HepG2 (cell line): ENCODE data around the gene EMC10. TPM values are rescaled to one million over a fixed set of nuclear protein-coding genes. Genes with fewer than 3 reads are reported as not detected.
A peak's percentile ranks its signal among the peaks of the same experiment; 100 is the strongest.

Experiments used
- ATAC-seq: fragments of 200-7000 bp; cut with Tn5 transposase; 3 replicates; pipeline ENCODE4 v1.9.1; 2020; ENCODE audit warnings: mild to moderate bottlenecking, moderate library complexity
- BruUV-seq: library from RNA; stranded (reverse); fragments of 400-500 nt; replicated peaks from 2 replicates; lab custom pipeline; 2021; lab: Mats Ljungman, UMichigan
- CTCF ChIA-PET: fragments of 300-600 bp; formaldehyde crosslinking; extraction: SDS; loops from one replicate; lab custom pipeline; 2021; ENCODE audit warnings: low total read pairs, inconsistent platforms, low intra/inter-chr PET ratio; lab: Yijun Ruan, JAX
- POLR2A ChIA-PET: fragments of 350-600 bp; sonication (Branson Sonifier 250); formaldehyde crosslinking; loops from one replicate; lab custom pipeline; 2020; ENCODE audit warnings: antibody characterized with exemption, inconsistent platforms; lab: Yijun Ruan, JAX
- DNase-seq: peaks from one replicate; pipeline ENCODE4 v3.0.0-alpha.2; 2015; ENCODE audit warnings: low spot score
- FAIRE-seq: peaks from 3 replicates; lab custom pipeline; 2011; peaks lifted over from hg19 to GRCh38; lab: Jason Lieb, UNC
- H2AFZ ChIP-seq: one replicate; pipeline ENCODE4 v1.6.1; 2011; ENCODE audit warnings: low read length, inconsistent platforms
- H3K27ac ChIP-seq: fragments of 300-600 bp; 3 replicates; pipeline ENCODE4 v1.8.0; 2011; ENCODE audit warnings: mixed run types, mild to moderate bottlenecking, mixed read lengths, low read length, inconsistent platforms; ENCODE audit not compliant: insufficient read depth; ENCODE audit errors: extremely low read length
- H3K27me3 ChIP-seq, 2 experiments: fragments of 200-600 bp in 1 of 2; 2 replicates in 1 of 2; 3 replicates in 1 of 2; pipeline versions ENCODE4 v1.6.0 to v1.8.0; 2011; ENCODE audit warnings: low read length in 2 of 2, mild to moderate bottlenecking in 2 of 2, moderate library complexity in 2 of 2, inconsistent platforms in 1 of 2; ENCODE audit not compliant: insufficient read depth in 2 of 2, control insufficient read depth in 1 of 2
- H3K36me3 ChIP-seq, 2 experiments: fragments of 200-600 bp in 1 of 2; replicated peaks in 1 of 2; 2 replicates in 1 of 2; 3 replicates in 1 of 2; pipeline versions ENCODE4 v1.5.1 to v1.8.0; 2011; ENCODE audit warnings: low read length in 2 of 2, inconsistent platforms in 1 of 2; ENCODE audit not compliant: insufficient read depth in 2 of 2, control insufficient read depth in 1 of 2
- H3K4me1 ChIP-seq: 2 replicates; pipeline ENCODE4 v1.5.1; 2012; ENCODE audit warnings: low read length, inconsistent platforms; ENCODE audit not compliant: insufficient read depth
- H3K4me2 ChIP-seq: 2 replicates; pipeline ENCODE4 v1.6.0; 2011; ENCODE audit warnings: low read depth, low read length, inconsistent platforms
- H3K4me3 ChIP-seq, 3 experiments: fragments of 200-600 bp in 1 of 3; sonication (generic), shearing (Covaris generic) in 1 of 3; replicated peaks in 1 of 3; 2 replicates each; pipeline ENCODE4 v1.5.1; 2011 to 2016; ENCODE audit warnings: low read length in 3 of 3, inconsistent platforms in 2 of 3, low read depth in 2 of 3, mild to moderate bottlenecking in 2 of 3, control low read depth in 1 of 3, mixed read lengths in 1 of 3; ENCODE audit not compliant: insufficient read depth in 1 of 3
- H3K79me2 ChIP-seq: one replicate; pipeline ENCODE4 v1.6.1; 2011; ENCODE audit warnings: low read length, inconsistent platforms; ENCODE audit not compliant: insufficient read depth
- H3K9ac ChIP-seq: 2 replicates; pipeline ENCODE4 v1.6.0; 2011; ENCODE audit warnings: mild to moderate bottlenecking, low read depth, low read length, inconsistent platforms; ENCODE audit not compliant: insufficient read depth
- H3K9me3 ChIP-seq: 2 replicates; pipeline ENCODE4 v1.5.1; 2012; ENCODE audit warnings: mild to moderate bottlenecking, low read length
- H4K20me1 ChIP-seq: 2 replicates; pipeline ENCODE4 v1.6.0; 2011; ENCODE audit warnings: inconsistent platforms, mild to moderate bottlenecking, low read length, moderate library complexity; ENCODE audit not compliant: insufficient read depth
- KLF9 ChIP-seq: IDR thresholded peaks from 2 replicates; pipeline ENCODE4 v1.6.1; 2016; ENCODE audit warnings: low read depth
- PAWR ChIP-seq: sonication (generic); formaldehyde crosslinking; IDR thresholded peaks from 2 replicates; pipeline ENCODE4 v1.4.0; 2020; ENCODE audit warnings: missing genetic modification reagents, mild to moderate bottlenecking, borderline replicate concordance
- PHF8 ChIP-seq: sonication (generic); formaldehyde crosslinking; IDR thresholded peaks from 2 replicates; pipeline ENCODE4 v1.5.0; 2020; ENCODE audit warnings: missing genetic modification reagents
- POLR2G ChIP-seq: fragments of 200-400 bp; formaldehyde crosslinking; IDR thresholded peaks from 2 replicates; pipeline ENCODE4 v1.6.1; 2018; ENCODE audit warnings: mild to moderate bottlenecking, low read depth, low read length, moderate library complexity
- RELA ChIP-seq: sonication (generic); formaldehyde crosslinking; IDR thresholded peaks from 2 replicates; pipeline ENCODE4 v1.4.0; 2020; ENCODE audit warnings: missing genetic modification reagents
- RFX1 ChIP-seq: fragments of 450-650 bp; IDR thresholded peaks from 2 replicates; pipeline ENCODE4 v1.6.1; 2017
- RFX3 ChIP-seq: IDR thresholded peaks from 2 replicates; pipeline ENCODE4 v1.6.1; 2016; ENCODE audit warnings: missing biosample characterization, missing genetic modification reagents
- SNAPC2 ChIP-seq: sonication (generic); formaldehyde crosslinking; IDR thresholded peaks from 2 replicates; pipeline ENCODE4 v1.8.1; 2022; ENCODE audit warnings: mild to moderate bottlenecking, missing genetic modification reagents
- TAF1 ChIP-seq: sonication (generic); formaldehyde crosslinking; IDR thresholded peaks from 2 replicates; pipeline ENCODE4 v1.4.0; 2020; ENCODE audit warnings: missing genetic modification reagents
- ZNF292 ChIP-seq: sonication (generic); formaldehyde crosslinking; IDR thresholded peaks from 2 replicates; pipeline ENCODE4 v1.8.1; 2022; ENCODE audit warnings: mild to moderate bottlenecking, low read depth, missing genetic modification reagents, borderline replicate concordance
- ZNF317 ChIP-seq: sonication (generic); formaldehyde crosslinking; IDR thresholded peaks from 2 replicates; pipeline ENCODE4 v1.5.0; 2020; ENCODE audit warnings: mild to moderate bottlenecking, missing genetic modification reagents
- WGBS: methylation state at CpG from one replicate; pipeline ENCODE4 v1.1.6; 2017; ENCODE audit warnings: low lambda C conversion rate; 5-methylcytosine and 5-hydroxymethylcytosine counted together
- in situ Hi-C: cut with HindIII; loops from 2 replicates; pipeline ENCODE4 v1.10.0; 2017; ENCODE audit warnings: low pct_unique_long_range_greater_than_20kb; ENCODE audit not compliant: extremely low pct_ligation_motif_present
- intact Hi-C: fragments of 100-400 bp; cut with micrococcal nuclease; formaldehyde crosslinking; loops from one replicate; pipeline ENCODE4 v1.10.0; 2022; ENCODE audit not compliant: unreplicated experiment
- polyA plus RNA-seq, 8 experiments: library from polyadenylated mRNA; depleted of rRNA in 3 of 8; stranded (reverse) in 7 of 8; unstranded in 1 of 8; fragments of >200 nt; fragmentation: Illumina TruSeq in 4 of 8; extraction: Trizol in 4 of 8; gene quantifications; 2 replicates each; pipeline versions ENCODE4 v1.2.1 to v1.2.3, GENCODE V29; 2011 to 2016; ENCODE audit warnings: low read depth in 4 of 8, missing spikeins in 1 of 8, mixed read lengths in 1 of 8; ENCODE audit not compliant: insufficient read depth in 1 of 8
- total RNA-seq, 5 experiments: library from RNA; depleted of rRNA; stranded (reverse); fragments of >200 nt; fragmentation: Illumina TruSeq; extraction: Trizol; gene quantifications; 2 replicates each; pipeline ENCODE4 v1.2.3, GENCODE V29; 2016; ENCODE audit warnings: low read depth in 1 of 5
- TF ChIP-seq, protein P1 (sequence below): sonication (generic); formaldehyde crosslinking; IDR thresholded peaks from 2 replicates; pipeline ENCODE4 v1.4.0; 2020; ENCODE audit warnings: mild to moderate bottlenecking, missing genetic modification reagents
- TF ChIP-seq, protein P2 (sequence below): sonication (generic); formaldehyde crosslinking; IDR thresholded peaks from 2 replicates; pipeline ENCODE4 v1.4.0; 2020; ENCODE audit warnings: mild to moderate bottlenecking, missing genetic modification reagents
- TF ChIP-seq, protein P3 (sequence below): sonication (generic); formaldehyde crosslinking; IDR thresholded peaks from 2 replicates; pipeline ENCODE4 v1.4.0; 2020; ENCODE audit warnings: missing genetic modification reagents

EMC10 gene
- total and polyA plus RNA-seq, 2 of the 13 experiments (the other 11 are each of a cell fraction or from before 2014, with no cell fraction given) = not detected

DNA sequence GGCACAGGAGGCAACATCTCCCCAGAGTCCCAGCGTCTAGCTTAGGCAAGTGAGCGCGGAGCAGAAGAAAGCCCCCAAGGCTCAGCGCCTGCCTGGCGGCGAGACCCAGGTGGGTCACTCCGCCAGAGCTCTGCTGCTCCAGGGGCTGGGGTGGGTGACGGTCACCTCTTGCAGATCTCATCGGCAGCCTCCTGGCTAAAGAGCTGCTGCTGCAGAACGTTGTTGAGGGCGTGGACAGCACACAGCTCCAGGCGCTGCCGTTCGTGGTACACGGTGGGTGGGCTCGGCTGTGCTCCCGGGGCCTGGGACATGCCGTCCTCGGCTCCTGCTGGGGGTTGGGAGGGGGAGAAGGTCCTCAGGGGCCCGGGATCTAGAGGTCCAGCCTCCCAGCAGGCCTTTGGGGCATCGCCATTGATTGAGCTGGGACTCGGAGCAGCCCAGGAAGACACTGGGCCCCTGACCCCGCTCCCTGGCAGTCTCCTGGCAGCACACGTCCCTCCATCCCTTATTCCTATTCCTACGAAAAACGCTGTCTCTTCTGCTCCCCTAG is 33.9 kb downstream of the EMC10 start (continued):
- TF ChIP-seq, protein P1, sequence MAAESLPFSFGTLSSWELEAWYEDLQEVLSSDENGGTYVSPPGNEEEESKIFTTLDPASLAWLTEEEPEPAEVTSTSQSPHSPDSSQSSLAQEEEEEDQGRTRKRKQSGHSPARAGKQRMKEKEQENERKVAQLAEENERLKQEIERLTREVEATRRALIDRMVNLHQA (CRISPR knock-in tag) = no peak
- TF ChIP-seq POLR2G = no peak

DNA sequence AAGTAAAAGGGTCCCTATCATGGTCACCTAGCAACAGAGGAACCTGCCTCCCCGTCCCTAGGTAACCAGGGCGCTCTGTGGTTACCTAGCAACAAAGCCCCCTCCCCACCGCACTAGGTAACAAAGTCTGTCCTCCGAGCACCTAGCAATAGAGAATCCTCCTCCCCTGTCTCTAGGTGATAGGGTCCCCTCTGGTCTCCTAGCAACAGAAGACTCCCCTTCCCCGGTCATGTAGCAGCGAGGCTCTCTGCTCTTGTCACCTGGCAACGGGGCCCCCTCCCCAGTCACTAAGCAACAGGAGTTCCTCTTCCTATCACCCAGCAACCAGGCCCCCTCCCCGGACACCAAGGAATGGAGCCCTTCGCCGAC is 34.4 kb downstream of the EMC10 start:
- Histone ChIP-seq H3K36me3 (no peaks in the 10 kb centered on the region), H3K27me3 (no peaks in the 10 kb centered on the region; a peak in 3 of 5 replicates), H2AFZ (no peak overlapping the region), H3K4me3 (peak overlapping the region; percentile 37 to 71 (median 63); a peak in 5 of 6 replicates), H3K4me2 (peak overlapping the region; percentile 60), H3K79me2 (no peaks in the 10 kb centered on the region), H3K4me1 (peaks cover 29% of the 10 kb centered on the region), H3K27ac (no peak overlapping the region), H3K9me3 (no peaks in the 10 kb centered on the region), H3K9ac (peak overlapping the region; percentile 45), H4K20me1 (no peaks in the 10 kb centered on the region)
- intact Hi-C loops (no loop called here), in situ Hi-C loops (no loop called here)
- FAIRE-seq (no peak), ATAC-seq (no peak), DNase-seq (no peak)
- TF ChIP-seq, protein P2, sequence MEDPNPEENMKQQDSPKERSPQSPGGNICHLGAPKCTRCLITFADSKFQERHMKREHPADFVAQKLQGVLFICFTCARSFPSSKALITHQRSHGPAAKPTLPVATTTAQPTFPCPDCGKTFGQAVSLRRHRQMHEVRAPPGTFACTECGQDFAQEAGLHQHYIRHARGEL (CRISPR knock-in tag) = no peak
- TF ChIP-seq KLF9 (no peak), SNAPC2 (CRISPR knock-in tag) (no peak), RFX1 (peak; percentile 75), TAF1 (CRISPR knock-in tag) (no peak), RFX3 (peak; percentile 37; the same call in 1 of the 2 replicates), ZNF317 (CRISPR knock-in tag) (no peak), ZNF292 (CRISPR knock-in tag) (no peak), PAWR (CRISPR knock-in tag) (no peak), PHF8 (CRISPR knock-in tag) (no peak), RELA (no peak)
- TF ChIP-seq, protein P3, sequence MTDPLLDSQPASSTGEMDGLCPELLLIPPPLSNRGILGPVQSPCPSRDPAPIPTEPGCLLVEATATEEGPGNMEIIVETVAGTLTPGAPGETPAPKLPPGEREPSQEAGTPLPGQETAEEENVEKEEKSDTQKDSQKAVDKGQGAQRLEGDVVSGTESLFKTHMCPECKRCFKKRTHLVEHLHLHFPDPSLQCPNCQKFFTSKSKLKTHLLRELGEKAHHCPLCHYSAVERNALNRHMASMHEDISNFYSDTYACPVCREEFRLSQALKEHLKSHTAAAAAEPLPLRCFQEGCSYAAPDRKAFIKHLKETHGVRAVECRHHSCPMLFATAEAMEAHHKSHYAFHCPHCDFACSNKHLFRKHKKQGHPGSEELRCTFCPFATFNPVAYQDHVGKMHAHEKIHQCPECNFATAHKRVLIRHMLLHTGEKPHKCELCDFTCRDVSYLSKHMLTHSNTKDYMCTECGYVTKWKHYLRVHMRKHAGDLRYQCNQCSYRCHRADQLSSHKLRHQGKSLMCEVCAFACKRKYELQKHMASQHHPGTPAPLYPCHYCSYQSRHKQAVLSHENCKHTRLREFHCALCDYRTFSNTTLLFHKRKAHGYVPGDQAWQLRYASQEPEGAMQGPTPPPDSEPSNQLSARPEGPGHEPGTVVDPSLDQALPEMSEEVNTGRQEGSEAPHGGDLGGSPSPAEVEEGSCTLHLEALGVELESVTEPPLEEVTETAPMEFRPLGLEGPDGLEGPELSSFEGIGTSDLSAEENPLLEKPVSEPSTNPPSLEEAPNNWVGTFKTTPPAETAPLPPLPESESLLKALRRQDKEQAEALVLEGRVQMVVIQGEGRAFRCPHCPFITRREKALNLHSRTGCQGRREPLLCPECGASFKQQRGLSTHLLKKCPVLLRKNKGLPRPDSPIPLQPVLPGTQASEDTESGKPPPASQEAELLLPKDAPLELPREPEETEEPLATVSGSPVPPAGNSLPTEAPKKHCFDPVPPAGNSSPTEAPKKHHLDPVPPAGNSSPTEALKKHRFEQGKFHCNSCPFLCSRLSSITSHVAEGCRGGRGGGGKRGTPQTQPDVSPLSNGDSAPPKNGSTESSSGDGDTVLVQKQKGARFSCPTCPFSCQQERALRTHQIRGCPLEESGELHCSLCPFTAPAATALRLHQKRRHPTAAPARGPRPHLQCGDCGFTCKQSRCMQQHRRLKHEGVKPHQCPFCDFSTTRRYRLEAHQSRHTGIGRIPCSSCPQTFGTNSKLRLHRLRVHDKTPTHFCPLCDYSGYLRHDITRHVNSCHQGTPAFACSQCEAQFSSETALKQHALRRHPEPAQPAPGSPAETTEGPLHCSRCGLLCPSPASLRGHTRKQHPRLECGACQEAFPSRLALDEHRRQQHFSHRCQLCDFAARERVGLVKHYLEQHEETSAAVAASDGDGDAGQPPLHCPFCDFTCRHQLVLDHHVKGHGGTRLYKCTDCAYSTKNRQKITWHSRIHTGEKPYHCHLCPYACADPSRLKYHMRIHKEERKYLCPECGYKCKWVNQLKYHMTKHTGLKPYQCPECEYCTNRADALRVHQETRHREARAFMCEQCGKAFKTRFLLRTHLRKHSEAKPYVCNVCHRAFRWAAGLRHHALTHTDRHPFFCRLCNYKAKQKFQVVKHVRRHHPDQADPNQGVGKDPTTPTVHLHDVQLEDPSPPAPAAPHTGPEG (CRISPR knock-in tag) = no peak
- no TSS peak for BruUV-seq
- 49% methylated on average over 10 of the region's 10 CpGs for WGBS
- ChIA-PET POLR2A (interaction anchor here (1.1 to 1.2 kb wide), 2 partner anchors 127 to 161 kb away, joined by 3 to 4 read pairs; partner anchors contain the start of gene POLD1), CTCF (no interaction called here)
